ENCODE data around the gene ADAMTS13.
"Not testable (repeated sequence)": the region's sequence is repeated elsewhere in the genome, so short reads cannot be mapped to it uniquely, and the experiment has no call there.

Gene ADAMTS13

DNA sequence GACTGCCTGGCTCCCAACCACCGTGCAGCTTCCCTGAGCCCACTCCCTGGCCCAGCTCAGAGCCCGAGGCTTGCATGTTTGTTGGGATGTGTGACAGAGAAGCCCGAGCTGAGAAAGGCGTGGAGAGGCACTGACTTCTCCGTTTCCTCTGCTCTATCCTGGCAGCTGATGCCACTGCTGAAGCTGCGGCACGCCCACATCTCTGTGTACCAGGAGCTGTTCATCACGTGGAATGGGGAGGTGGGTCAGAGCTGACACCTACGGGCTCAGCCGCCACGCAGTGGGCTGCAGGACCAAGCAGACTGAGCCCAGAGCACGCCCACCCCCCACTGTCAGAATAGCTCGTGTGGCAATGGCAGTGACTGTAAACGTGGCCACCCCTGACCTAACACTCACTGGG, 36.7 kb upstream of the ADAMTS13 start:
- no peak for DNase-seq (ENCODE audit: low read depth)
- H3K4me3 ChIP-seq (ENCODE audit: low read depth, low read length): no peak overlapping the region
- TF ChIP-seq, protein P1, sequence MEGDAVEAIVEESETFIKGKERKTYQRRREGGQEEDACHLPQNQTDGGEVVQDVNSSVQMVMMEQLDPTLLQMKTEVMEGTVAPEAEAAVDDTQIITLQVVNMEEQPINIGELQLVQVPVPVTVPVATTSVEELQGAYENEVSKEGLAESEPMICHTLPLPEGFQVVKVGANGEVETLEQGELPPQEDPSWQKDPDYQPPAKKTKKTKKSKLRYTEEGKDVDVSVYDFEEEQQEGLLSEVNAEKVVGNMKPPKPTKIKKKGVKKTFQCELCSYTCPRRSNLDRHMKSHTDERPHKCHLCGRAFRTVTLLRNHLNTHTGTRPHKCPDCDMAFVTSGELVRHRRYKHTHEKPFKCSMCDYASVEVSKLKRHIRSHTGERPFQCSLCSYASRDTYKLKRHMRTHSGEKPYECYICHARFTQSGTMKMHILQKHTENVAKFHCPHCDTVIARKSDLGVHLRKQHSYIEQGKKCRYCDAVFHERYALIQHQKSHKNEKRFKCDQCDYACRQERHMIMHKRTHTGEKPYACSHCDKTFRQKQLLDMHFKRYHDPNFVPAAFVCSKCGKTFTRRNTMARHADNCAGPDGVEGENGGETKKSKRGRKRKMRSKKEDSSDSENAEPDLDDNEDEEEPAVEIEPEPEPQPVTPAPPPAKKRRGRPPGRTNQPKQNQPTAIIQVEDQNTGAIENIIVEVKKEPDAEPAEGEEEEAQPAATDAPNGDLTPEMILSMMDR (IDR thresholded peaks at IDR 0.05; ENCODE audit: control insufficient read depth, extremely low read depth, insufficient read depth): no peak

DNA sequence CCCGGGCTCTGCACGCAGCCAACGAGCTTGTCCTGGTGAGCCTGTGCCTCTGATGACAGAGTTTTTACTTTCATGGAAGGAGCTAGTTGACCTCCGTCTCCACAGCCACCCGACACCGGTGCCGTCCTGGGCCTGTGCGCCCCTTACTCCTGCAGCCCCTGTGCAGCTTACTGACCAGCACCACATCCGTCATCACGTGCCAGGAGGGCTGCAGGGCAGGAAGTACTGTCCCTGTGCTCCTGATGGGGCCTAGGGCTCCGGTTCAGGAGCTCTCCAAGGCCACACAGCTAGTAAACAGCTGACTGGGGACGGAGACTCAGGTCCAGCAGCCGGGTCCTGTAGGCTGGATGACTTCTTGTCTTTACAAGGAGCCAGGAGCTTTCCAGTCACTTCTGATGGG, 35.8 kb upstream of the ADAMTS13 start:
- no peak overlapping the region for H3K4me3 ChIP-seq (ENCODE audit: low read depth, low read length)
- DNase-seq (ENCODE audit: low read depth): no peak
- TF ChIP-seq, protein P1 (IDR thresholded peaks at IDR 0.05; ENCODE audit: control insufficient read depth, extremely low read depth, insufficient read depth): no peak

GRCh38 chr9:133387680-133388079, 34.5 kb upstream of the ADAMTS13 start:
- DNase-seq (ENCODE audit: low read depth): no peak
- no peak overlapping the region for H3K4me3 ChIP-seq (ENCODE audit: low read depth, low read length)
- TF ChIP-seq, protein P1 (IDR thresholded peaks at IDR 0.05; ENCODE audit: control insufficient read depth, extremely low read depth, insufficient read depth): no peak

- TF ChIP-seq, protein P1 (IDR thresholded peaks at IDR 0.05; ENCODE audit: control insufficient read depth, extremely low read depth, insufficient read depth): no peak
- no peak for DNase-seq (ENCODE audit: low read depth)
- no peak overlapping the region for H3K4me3 ChIP-seq (ENCODE audit: low read depth, low read length)
These were observed 33.1 kb upstream of the ADAMTS13 start for GRCh38 chr9:133389025-133389557.

DNA sequence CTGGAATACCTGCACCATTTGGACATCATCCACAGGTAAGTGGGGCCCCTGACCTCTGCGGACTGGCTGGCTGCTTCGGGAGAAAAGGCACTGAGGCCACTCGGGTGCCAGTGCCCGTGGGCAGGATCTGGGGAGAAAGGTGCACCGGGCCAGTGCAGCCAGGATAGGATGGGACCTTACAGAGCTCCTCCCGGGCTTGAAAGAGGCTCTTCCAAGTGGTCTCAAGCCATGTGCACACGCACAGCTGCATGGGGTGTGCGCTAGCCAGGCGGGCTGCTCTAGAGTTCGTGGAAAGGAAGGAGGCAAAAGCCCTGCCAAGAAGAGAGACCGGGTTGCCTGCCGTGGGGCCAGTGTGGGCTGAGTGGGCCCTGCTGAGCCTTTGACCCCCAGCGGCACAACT, 32.6 kb upstream of the ADAMTS13 start:
- DNase-seq (ENCODE audit: low read depth): no peak
- TF ChIP-seq, protein P1 (IDR thresholded peaks at IDR 0.05; ENCODE audit: control insufficient read depth, extremely low read depth, insufficient read depth): no peak
- H3K4me3 ChIP-seq (ENCODE audit: low read depth, low read length): no peak overlapping the region

GRCh38 chr9:133390713-133391112, 31.5 kb upstream of the ADAMTS13 start:
- TF ChIP-seq, protein P1 (IDR thresholded peaks at IDR 0.05; ENCODE audit: control insufficient read depth, extremely low read depth, insufficient read depth): no peak
- no peak overlapping the region for H3K4me3 ChIP-seq (ENCODE audit: low read depth, low read length)
- no peak for DNase-seq (ENCODE audit: low read depth)

DNA sequence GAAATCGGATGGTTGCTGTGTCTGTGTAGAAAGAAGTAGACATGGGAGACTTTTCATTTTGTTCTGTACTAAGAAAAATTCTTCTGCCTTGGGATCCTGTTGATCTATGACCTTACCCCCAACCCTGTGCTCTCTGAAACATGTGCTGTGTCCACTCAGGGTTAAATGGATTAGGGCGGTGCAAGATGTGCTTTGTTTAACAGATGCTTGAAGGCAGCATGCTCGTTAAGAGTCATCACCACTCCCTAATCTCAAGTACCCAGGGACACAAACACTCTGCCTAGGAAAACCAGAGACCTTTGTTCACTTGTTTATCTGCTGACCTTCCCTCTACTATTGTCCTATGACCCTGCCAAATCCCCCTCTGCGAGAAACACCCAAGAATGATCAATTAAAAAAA, 30.7 kb upstream of the ADAMTS13 start:
- H3K4me3 ChIP-seq (ENCODE audit: low read depth, low read length); DNase-seq (ENCODE audit: low read depth): not testable (repeated sequence)

GRCh38 chr9:133392308-133392707, 29.9 kb upstream of the ADAMTS13 start:
- DNase-seq (ENCODE audit: low read depth); H3K4me3 ChIP-seq (ENCODE audit: low read depth, low read length): not testable (repeated sequence)

Measured in LNCaP clone FGC (cell line).